ENCODE data around the gene HDDC3. TPM values are rescaled to one million over a fixed set of nuclear protein-coding genes. Genes with fewer than 3 reads are reported as not detected.
A peak's percentile ranks its signal among the peaks of the same experiment; 100 is the strongest.

The HDDC3 gene
- total and polyA plus RNA-seq, 9 of the 15 experiments (the other 6 are each of a cell fraction or from before 2014, with no cell fraction given), result 14.9 to 55.8 (median 36.9) TPM

DNA sequence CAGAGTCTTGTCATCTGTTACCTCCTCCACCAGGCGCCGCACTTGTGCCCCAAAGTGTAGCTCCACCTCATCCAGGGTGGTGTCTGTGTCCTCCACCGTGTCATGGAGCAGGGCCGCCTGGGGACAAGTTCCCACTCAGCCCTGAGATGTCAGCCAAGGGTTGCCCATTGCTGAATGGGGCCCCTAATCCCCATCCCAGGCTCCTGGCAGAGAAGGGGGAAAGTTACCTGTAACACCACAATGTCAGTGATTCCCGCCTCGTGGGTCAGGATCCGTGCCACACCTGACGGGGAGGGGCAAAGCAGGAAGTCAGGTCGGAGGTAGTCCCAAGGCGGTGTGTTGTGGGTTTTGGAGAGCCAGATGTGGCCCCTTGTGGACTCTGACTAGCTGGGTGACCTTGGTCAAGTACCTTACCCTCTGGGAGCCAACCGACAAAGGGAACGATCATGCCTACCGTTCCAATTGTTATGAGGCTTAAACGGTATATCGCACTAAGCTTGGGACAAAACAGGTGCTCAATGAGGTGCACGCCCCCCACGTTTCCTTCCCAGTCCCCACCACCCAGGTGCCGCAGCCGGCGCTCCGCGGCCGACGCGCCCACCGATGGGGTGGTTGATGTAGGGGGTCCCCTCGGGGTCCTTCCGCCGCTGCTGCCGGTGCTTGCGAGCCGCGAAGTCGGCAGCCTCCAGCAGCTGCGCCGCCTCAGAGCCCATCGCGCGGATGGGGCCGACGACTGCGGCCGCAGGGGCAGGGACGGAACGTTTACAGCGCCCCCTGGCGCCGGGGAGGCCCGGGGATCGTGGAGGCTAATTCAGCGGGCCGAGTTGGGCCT, at the start of gene HDDC3 (continued):
- TF ChIP-seq, protein P1, sequence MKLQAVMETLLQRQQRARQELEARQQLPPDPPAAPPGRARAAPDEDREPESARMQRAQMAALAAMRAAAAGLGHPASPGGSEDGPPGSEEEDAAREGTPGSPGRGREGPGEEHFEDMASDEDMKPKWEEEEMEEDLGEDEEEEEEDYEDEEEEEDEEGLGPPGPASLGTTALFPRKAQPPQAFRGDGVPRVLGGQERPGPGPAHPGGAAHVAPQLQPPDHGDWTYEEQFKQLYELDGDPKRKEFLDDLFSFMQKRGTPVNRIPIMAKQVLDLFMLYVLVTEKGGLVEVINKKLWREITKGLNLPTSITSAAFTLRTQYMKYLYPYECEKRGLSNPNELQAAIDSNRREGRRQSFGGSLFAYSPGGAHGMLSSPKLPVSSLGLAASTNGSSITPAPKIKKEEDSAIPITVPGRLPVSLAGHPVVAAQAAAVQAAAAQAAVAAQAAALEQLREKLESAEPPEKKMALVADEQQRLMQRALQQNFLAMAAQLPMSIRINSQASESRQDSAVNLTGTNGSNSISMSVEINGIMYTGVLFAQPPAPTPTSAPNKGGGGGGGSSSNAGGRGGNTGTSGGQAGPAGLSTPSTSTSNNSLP (IDR thresholded peaks at IDR 0.05; ENCODE audit: borderline replicate concordance, low read depth, low read length), result no peak
- TF ChIP-seq RUNX1 (IDR thresholded peaks at IDR 0.05; ENCODE audit: low read depth), result no peak
- TF ChIP-seq, protein P2, sequence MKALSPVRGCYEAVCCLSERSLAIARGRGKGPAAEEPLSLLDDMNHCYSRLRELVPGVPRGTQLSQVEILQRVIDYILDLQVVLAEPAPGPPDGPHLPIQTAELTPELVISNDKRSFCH (CRISPR knock-in tag; IDR thresholded peaks at IDR 0.05), result no peak
- TF ChIP-seq, protein P2 (tag; IDR thresholded peaks at IDR 0.05), result no peak
- TF ChIP-seq ZSCAN32 (CRISPR knock-in tag; IDR thresholded peaks at IDR 0.05), result no peak
- TF ChIP-seq RBM15 (IDR thresholded peaks at IDR 0.05; ENCODE audit: insufficient read depth, low read length), result no peak
- TF ChIP-seq KLF6 (CRISPR knock-in tag; IDR thresholded peaks at IDR 0.05; ENCODE audit: borderline replicate concordance), result no peak; the same call in 1 of the 2 replicates
- TF ChIP-seq, protein P3, sequence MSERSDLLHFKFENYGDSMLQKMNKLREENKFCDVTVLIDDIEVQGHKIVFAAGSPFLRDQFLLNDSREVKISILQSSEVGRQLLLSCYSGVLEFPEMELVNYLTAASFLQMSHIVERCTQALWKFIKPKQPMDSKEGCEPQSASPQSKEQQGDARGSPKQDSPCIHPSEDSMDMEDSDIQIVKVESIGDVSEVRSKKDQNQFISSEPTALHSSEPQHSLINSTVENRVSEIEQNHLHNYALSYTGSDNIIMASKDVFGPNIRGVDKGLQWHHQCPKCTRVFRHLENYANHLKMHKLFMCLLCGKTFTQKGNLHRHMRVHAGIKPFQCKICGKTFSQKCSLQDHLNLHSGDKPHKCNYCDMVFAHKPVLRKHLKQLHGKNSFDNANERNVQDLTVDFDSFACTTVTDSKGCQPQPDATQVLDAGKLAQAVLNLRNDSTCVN (CRISPR knock-in tag; IDR thresholded peaks at IDR 0.05), result 0 out of 2 replicates have a peak, but pooled peaks have one; percentile 63
- TF ChIP-seq, protein P4, sequence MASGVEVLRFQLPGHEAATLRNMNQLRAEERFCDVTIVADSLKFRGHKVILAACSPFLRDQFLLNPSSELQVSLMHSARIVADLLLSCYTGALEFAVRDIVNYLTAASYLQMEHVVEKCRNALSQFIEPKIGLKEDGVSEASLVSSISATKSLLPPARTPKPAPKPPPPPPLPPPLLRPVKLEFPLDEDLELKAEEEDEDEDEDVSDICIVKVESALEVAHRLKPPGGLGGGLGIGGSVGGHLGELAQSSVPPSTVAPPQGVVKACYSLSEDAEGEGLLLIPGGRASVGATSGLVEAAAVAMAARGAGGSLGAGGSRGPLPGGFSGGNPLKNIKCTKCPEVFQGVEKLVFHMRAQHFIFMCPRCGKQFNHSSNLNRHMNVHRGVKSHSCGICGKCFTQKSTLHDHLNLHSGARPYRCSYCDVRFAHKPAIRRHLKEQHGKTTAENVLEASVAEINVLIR (CRISPR knock-in tag; IDR thresholded peaks at IDR 0.05), result no peak
- peak; percentile 73; the same call in 1 of the 2 replicates for TF ChIP-seq MYNN (IDR thresholded peaks at IDR 0.05)
- TF ChIP-seq MYNN (CRISPR knock-in tag; IDR thresholded peaks at IDR 0.05), result no peak
- TF ChIP-seq, protein P5, sequence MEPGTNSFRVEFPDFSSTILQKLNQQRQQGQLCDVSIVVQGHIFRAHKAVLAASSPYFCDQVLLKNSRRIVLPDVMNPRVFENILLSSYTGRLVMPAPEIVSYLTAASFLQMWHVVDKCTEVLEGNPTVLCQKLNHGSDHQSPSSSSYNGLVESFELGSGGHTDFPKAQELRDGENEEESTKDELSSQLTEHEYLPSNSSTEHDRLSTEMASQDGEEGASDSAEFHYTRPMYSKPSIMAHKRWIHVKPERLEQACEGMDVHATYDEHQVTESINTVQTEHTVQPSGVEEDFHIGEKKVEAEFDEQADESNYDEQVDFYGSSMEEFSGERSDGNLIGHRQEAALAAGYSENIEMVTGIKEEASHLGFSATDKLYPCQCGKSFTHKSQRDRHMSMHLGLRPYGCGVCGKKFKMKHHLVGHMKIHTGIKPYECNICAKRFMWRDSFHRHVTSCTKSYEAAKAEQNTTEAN (CRISPR knock-in tag; IDR thresholded peaks at IDR 0.05), result no peak
- TF ChIP-seq ZNF586 (CRISPR knock-in tag; conservative IDR thresholded peaks at IDR 0.05), result no peak
- no peak for TF ChIP-seq ZNF507 (tag; conservative IDR thresholded peaks at IDR 0.05)
- 0 out of 2 replicates have a peak, but pooled peaks have one; percentile 2 for TF ChIP-seq ZNF431 (CRISPR knock-in tag; IDR thresholded peaks at IDR 0.05)
